HL-60 (cell line): ENCODE results near the gene STXBP5L.
"Not testable (repeated sequence)": the region's sequence is repeated elsewhere in the genome, so short reads cannot be mapped to it uniquely, and the experiment has no call there.

Experiments
- DNase-seq, 2 experiments: peaks; one replicate each; pipeline ENCODE4 v3.0.0-alpha.2; 2010 to 2020; ENCODE audit warnings: low read depth in 1 of 2, low spot score in 1 of 2
- H3K27ac ChIP-seq: fragments of 250-450 bp; sonication (Bioruptor Pico); replicated peaks from 2 replicates; pipeline ENCODE4 v1.5.1; 2020; ENCODE audit warnings: mild to moderate bottlenecking, moderate library complexity
- H3K27me3 ChIP-seq: fragments of 250-450 bp; sonication (Bioruptor Pico); 2 replicates; pipeline ENCODE4 v1.5.1; 2021; ENCODE audit warnings: mild to moderate bottlenecking, moderate library complexity; ENCODE audit not compliant: insufficient read depth, poor library complexity, severe bottlenecking
- H3K4me3 ChIP-seq: replicated peaks from 2 replicates; pipeline ENCODE4 v1.5.1; 2011; ENCODE audit warnings: mild to moderate bottlenecking, control low read depth, low read length; ENCODE audit not compliant: insufficient read depth
- GABPA ChIP-seq: IDR thresholded peaks from 2 replicates; pipeline ENCODE4 v1.6.1; 2012; ENCODE audit warnings: low read depth
- POLR2AphosphoS5 ChIP-seq: IDR thresholded peaks from 2 replicates; pipeline ENCODE4 v1.6.1; 2012; ENCODE audit warnings: low read depth
- SPI1 ChIP-seq: IDR thresholded peaks from 2 replicates; pipeline ENCODE4 v1.6.1; 2012; ENCODE audit warnings: low read depth, mild to moderate bottlenecking, borderline replicate concordance
- TF ChIP-seq, protein P1 (sequence below): IDR thresholded peaks from 2 replicates; pipeline ENCODE4 v1.6.1; 2012; ENCODE audit warnings: low read depth; ENCODE audit not compliant: insufficient replicate concordance
- TF ChIP-seq, protein P2 (sequence below): IDR thresholded peaks from one replicate; pipeline ENCODE4 v1.5.1; 2011; ENCODE audit warnings: low read length, control low read depth, inconsistent platforms; ENCODE audit not compliant: insufficient read depth

Gene STXBP5L

DNA sequence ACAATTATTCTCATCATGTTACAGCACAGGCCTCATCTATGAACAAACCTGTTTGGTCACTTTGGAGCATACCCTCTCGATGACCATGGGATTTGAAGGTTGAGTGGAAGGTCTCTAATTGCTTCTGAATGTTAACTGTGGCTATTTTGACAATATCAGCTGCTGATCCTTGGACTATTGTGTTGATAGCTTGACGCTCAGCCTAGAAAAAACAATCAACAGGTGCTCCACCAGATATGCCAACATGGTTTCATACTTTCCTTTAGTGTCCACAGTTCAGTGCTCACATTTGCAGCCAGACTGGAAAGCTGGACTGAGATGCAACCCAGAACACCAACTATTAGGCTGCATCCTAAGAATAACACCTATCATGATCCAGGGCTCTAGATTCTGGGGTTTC, 528.1 kb downstream of the STXBP5L start:
- H3K4me3 ChIP-seq = no peak overlapping the region
- no peaks in the 10 kb centered on the region for H3K27me3 ChIP-seq
- TF ChIP-seq, protein P1, sequence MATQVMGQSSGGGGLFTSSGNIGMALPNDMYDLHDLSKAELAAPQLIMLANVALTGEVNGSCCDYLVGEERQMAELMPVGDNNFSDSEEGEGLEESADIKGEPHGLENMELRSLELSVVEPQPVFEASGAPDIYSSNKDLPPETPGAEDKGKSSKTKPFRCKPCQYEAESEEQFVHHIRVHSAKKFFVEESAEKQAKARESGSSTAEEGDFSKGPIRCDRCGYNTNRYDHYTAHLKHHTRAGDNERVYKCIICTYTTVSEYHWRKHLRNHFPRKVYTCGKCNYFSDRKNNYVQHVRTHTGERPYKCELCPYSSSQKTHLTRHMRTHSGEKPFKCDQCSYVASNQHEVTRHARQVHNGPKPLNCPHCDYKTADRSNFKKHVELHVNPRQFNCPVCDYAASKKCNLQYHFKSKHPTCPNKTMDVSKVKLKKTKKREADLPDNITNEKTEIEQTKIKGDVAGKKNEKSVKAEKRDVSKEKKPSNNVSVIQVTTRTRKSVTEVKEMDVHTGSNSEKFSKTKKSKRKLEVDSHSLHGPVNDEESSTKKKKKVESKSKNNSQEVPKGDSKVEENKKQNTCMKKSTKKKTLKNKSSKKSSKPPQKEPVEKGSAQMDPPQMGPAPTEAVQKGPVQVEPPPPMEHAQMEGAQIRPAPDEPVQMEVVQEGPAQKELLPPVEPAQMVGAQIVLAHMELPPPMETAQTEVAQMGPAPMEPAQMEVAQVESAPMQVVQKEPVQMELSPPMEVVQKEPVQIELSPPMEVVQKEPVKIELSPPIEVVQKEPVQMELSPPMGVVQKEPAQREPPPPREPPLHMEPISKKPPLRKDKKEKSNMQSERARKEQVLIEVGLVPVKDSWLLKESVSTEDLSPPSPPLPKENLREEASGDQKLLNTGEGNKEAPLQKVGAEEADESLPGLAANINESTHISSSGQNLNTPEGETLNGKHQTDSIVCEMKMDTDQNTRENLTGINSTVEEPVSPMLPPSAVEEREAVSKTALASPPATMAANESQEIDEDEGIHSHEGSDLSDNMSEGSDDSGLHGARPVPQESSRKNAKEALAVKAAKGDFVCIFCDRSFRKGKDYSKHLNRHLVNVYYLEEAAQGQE = no peak
- DNase-seq = no peak
- no peak overlapping the region for H3K27ac ChIP-seq

DNA sequence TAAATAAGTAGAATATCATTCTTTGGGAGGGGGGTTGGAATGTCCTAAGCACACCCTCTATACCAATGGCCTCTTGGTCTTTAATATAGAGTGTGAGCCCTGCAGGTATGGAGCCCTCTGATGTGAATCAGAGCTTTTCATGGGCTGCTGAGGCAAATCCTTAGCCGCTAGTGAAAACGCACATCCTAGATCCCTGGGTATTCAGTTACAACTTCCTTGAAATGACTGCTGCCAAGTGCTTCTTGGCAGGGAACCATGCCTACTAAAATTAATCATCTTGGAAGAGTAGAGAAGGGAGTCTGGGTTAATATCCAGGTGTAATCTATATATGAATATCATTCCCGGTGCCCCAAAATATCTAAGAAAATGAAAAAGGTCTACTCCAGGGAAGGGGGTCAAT, 528.6 kb downstream of the STXBP5L start:
- TF ChIP-seq, protein P2, sequence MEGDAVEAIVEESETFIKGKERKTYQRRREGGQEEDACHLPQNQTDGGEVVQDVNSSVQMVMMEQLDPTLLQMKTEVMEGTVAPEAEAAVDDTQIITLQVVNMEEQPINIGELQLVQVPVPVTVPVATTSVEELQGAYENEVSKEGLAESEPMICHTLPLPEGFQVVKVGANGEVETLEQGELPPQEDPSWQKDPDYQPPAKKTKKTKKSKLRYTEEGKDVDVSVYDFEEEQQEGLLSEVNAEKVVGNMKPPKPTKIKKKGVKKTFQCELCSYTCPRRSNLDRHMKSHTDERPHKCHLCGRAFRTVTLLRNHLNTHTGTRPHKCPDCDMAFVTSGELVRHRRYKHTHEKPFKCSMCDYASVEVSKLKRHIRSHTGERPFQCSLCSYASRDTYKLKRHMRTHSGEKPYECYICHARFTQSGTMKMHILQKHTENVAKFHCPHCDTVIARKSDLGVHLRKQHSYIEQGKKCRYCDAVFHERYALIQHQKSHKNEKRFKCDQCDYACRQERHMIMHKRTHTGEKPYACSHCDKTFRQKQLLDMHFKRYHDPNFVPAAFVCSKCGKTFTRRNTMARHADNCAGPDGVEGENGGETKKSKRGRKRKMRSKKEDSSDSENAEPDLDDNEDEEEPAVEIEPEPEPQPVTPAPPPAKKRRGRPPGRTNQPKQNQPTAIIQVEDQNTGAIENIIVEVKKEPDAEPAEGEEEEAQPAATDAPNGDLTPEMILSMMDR = no peak
- TF ChIP-seq, protein P1 = no peak
- TF ChIP-seq GABPA (no peak), SPI1 (no peak), POLR2AphosphoS5 (no peak)
- Histone ChIP-seq H3K27ac (no peak overlapping the region), H3K27me3 (no peaks in the 10 kb centered on the region), H3K4me3 (no peak overlapping the region)
- DNase-seq = no peak

DNA sequence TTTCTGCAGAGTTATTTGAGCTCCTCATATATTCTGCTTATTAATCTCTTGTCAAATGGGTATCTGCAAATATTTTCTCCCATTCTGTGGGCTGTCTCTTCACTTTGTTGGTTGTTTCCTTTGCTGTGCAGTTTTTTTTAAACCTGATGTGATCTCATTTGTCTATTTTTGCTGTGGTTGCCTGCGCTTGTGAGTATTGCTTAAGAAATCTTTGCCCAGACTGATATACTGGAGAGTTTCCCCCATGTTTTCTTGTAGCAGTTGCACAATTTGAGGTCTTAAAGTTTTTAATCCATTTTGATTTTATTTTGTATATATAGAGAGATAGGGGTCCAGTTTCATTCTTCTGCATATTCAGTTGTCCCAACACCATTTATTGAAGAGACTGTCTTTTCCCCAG, 535.5 kb downstream of the STXBP5L start:
- H3K27me3 ChIP-seq = no peaks in the 10 kb centered on the region
- no peak overlapping the region for H3K4me3 ChIP-seq
- peak in 1 of 2 experiments; percentile 11 for DNase-seq
- H3K27ac ChIP-seq = no peak overlapping the region
- TF ChIP-seq, protein P1 = no peak
- TF ChIP-seq, protein P2 = no peak
- no peak for TF ChIP-seq GABPA
- TF ChIP-seq POLR2AphosphoS5 = no peak
- no peak for TF ChIP-seq SPI1

DNA sequence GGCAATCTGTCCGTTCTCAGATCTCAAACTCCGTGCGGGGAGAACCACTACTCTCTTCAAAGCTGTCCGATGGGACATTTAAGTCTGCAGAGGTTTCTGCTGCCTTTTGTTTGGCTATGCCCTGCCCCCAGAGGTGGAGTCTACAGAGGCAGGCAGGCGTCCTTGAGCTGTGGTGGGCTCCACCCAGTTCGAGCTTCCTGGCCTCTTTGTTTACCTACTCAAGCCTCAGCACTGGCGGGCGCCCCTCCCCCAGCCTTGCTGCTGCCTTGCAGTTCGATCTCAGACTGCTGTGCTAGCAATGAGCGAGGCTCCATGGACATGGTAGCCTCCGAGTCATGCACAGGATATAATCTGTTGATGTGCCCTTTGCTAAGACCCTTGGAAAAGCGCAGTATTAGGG, 543.7 kb downstream of the STXBP5L start:
- H3K27ac ChIP-seq, H3K4me3 ChIP-seq, DNase-seq, H3K27me3 ChIP-seq: not testable (repeated sequence)
